ENCODE measurements around the gene DNAJB1.

The DNAJB1 gene

DNA sequence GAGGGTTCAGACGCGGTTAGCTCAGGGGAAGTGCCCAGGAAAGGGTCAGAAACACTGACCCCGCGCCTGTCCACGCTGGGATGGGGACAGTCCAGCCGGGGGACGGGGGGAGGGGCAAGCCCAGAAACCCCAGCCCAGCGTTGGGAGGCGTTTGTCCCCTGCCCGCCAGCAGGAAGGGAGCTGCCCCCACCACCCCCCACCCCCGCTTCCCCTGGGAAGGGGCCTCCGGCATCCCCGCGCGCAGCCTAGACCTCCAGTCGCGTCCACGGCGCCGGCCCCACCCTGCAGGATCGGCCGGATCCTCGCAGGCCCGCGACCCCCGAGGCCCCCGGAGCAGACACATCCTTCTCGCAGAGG, 22.5 kb downstream of the DNAJB1 start:
- no peak for DNase-seq

DNA sequence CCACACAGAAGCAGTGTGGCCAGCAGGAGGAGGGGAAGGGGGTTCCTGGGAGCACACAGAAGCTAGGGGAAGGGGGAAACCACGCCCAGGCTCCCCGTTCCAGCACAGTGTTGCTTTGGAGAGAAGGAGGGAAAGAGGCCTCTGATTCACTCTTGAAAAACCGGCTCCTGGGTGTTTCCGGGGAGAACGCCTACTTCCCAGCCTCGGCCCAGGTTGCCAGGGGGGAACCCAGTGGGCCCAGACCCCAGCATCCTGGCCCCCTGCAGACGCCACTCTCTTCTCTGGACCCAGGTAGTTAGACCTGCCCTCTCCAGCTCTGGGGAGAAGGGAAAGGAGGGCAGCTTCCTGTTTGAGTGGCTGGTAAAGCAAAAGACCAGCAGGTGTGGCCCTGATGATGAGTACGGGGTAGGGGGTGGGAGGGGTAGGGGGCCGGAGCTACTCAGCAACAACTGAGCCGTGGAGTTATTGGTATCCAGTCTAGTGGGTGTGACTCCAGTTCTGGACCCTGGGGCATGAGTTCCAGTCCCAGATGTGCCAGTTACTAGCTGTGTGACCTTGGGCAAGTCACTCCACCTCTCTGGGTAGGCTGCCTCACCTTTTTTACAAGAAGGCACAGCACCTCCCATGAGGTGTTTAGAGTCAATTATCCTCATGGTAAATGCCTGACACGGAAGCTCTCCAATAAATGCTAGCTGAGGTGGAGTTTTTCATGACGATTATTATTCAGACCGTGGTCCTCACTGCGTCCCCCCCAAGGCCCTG, 23.1 kb downstream of the DNAJB1 start:
- no peak for DNase-seq

DNA sequence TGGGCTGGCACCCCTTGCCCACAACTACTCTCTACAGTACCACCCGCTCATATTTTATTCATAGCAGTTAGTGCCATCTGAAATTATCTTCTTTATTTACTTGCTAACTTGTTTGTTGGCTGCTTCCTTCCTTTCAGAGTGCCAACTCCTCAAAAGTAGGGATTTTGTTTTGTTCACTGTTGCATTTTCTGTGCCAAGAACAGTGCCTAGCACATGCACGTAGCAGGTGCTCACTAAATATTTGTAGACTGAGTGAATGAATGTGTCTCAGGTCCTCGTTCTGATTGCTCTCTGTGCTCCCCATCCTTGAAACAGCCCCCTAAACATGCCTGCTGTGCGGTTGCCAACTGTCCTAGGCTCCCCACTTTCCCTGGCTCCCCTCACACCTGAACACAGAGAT, 23.8 kb downstream of the DNAJB1 start:
- no peak for DNase-seq

DNA sequence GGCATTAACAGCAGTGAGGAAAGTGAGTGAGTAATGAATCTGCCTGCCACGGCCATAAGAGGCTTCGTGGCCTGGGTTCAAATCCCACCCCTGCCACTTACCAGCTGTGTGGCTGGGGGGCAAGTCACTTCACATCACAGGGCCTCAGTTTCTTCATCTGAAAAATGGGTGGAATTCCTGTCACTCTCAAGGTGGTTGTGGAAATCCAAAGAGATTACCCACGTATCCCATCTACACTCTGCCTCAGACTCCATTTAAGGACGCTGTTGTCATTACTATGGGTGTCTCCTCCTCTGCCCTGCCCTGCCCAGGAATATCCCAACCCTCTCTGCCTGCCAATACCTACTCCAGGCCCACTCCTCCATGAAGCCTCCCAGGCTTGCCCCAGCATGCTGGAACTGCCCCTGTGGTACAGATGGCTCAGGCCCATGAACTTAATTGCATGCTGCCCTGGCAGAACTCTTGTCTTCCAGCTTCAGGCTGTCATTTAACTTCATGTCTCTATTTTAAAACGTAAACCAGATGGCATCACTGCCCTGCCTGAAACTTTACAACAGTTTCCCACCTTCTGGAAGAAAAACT, 25.4 kb downstream of the DNAJB1 start:
- peak; percentile 4 for DNase-seq

DNA sequence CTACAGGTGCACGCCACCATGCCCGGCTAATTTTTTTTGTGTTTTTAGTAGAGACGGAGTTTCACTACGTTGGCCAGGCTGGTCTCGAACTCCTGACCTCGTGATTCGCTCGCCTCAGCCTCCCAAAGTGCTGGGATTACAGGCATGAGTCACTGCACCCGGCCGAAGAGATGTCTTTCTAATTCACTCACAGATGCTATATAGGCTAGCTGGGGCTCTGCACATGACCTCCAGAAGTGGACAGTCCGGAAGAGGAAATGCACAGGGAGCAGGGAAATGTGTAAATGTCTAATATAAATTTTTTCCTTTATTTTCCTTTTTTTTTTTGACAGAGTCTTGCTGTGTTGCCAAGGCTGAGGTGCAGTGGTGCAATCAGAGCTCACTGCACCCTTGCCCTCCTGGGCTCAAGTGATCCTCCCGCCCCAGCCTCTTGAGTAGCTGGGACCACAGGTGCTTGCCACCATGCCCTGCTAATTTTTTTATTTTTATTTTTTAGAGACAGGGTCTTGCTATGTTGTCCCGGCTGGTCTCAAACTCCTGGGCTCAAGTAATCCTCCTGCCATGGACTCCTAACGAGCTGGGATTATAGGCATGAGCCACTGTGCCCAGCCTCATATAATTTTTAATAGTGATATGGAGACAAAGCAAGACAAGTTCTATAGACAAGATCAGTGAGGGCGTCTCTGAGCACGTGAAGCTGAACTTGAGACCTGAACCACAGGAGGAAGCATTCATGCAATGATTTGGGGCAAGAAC, 30.6 kb downstream of the DNAJB1 start:
- no peak for DNase-seq

DNA sequence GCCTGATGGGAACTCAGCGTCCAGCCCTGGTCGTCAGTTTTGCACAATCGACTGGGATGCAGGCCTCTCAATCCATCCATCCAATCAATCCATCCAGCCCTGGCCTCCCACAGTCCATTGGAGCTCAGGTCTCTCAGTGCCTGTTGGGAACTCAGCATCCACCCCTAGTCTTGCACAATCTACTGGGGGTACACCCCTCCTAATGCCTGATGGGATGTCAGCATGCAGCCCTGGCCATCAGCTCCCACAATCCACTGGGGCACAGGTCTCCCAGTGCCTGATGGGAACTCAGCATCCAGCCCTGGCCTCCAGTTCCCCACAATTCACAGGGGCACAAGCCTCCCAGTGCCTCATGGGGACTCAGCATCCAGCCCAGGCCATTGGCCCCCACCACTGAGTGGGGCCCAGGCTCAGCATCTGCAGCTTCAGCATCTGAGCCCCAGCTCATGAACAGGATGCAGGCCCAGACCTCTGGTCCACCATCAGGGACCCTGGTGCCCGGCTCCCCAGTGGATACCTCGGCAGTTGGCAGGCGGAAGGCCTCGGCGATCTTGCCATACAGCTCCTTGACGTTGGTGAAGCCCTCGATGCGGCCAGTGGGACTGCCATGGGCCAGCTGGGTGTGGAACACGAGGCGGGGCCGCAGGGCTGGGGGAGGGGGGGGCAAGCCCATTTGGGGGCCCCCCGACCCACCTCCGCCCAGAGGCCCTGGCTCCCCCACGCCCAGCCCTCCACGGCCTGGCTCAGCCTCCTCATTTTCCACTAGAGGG, 35.8 kb downstream of the DNAJB1 start:
- no peak for DNase-seq

DNA sequence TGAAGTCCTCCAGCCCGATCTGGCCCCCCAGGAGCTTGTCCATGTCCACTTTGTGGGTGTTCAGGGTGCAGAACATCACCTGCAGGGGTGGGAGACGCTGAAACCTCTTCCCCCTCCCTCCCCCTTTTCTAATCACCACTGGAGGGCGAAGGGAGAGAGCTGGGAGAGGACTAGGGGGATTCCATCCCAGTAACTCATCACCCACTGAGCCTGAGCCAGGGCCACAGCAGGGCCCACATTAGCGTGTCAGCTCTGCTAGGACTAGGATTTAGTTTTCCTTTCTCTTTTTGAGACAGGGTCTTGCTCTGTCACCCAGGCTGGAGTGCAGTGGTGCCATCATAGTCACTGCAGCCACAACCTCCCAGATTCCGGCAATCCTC, 37.5 kb downstream of the DNAJB1 start:
- no peak for DNase-seq

DNA sequence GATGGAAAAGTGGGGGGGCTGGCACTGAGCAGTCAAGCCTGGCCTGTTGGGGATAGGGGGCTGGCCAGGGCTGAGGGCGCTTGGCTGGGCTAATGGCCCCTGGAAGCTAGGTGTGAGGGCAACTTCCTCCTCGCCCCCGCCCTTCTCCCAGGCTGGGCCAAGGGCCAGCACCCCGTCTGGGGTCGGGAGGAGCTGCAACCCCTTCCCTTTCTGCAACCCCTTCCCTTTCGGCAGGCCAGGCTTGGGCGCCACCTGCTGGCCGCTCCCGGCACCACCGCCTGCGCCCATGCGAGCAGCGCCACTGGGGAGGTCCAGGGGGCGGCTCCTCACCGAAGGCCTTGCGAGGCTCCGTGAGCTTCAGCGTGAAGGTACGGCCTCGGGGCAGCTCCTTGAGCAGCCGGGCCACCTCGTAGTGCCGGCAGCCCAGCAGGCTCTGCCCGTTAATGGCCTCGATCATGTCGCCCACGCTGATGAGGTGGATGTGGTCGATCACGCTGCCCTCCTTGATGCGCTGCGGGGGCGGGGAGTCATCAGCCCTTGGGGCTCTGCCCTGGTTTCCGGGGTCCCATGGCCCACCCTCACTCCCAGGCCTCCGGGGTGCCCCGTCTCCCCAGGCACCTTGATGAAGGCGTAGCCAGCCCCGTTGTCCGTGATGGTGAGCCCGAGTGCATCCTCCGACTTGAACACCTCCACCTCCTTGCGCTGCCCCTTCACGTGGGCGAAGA, 38.1 kb downstream of the DNAJB1 start:
- DNase-seq = peak; percentile 13

DNA sequence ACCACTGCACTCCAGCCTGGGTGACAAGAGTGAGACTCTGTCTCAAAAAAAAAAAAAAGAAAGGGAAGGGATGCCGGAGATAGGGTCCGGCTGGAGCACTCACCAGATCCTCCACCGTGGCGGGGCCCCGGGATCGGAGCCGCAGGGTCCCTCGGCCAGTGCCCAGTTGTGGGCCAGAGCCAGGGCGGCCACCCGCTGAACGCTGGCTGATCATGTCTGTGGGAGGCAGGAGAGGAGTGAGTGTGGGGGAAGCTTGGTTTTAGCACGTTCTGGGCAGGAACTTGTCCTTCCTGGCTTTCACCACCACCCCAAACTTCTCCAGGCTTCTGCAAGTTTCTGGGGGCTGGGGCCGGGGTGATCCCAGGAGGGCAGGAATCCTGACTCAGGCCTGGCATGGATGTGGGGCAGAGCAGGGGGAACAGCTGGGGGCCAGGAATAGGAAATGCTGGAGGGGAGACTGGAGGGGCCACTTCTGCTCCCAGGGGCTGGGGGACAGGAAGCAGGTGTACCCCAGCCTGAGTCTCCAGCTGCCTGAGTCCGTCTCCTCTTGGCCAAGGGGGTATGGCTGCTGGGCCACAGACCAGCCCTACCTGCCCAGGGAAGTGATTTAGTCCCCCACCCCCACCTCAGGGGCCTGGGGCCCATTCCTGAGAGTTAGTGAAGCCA, 38.8 kb downstream of the DNAJB1 start:
- DNase-seq = no peak

DNA sequence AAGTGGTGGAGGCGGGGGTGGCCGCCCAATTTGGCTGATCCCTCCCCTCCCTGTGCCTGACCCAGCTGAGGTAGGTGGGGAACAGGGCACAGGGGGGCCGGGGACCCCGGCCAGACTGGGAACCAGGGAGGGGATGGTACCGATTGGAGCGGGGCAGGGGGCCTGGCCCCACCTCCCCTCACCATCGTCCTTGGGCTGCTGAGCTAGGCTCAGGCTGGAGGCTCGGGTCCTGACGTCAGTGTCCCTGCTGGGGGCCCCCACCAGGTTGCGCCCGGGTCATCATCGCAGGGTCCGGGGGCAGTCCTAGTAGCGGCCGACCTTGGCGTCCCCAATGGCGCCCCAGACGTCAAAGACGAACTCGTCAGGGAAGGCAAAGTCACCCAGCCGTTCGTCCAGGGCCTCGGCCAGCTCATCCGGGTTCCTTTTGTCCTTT, 40.1 kb downstream of the DNAJB1 start:
- no peak for DNase-seq

DNA sequence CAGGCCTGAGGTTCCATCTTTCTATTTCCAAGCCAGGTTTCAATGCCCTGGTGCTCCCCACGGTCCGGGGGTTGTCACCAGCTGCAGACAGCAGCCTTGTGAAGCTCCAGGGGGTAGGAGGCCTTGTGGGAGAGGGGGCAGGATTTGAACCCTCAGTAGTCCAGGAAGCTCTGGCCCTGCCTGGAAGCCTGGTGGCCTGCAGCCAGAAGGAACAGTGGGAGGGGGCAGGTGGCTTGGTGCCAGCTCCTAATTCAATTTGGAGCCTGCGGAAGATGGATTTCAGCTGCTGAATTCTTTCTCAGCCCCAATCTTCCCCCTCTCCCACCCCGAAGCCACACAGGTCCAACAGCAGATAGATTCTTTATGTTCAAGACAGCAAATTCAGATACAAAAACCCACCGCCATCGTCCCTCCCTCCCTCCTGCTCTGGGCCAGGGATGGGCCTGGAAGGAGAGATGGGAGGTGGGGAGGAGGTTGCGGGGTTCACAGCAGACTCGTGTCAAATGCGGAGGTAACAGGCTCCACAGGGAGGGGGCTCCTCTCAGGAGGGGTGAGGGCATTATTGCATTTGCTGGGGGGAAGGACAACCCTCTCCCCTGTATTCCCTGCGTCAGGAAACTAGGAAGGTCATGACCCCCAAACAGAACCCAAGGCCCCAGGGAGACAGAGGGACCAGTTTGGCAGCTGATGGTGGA, 40.6 kb downstream of the DNAJB1 start:
- no peak for DNase-seq

DNA sequence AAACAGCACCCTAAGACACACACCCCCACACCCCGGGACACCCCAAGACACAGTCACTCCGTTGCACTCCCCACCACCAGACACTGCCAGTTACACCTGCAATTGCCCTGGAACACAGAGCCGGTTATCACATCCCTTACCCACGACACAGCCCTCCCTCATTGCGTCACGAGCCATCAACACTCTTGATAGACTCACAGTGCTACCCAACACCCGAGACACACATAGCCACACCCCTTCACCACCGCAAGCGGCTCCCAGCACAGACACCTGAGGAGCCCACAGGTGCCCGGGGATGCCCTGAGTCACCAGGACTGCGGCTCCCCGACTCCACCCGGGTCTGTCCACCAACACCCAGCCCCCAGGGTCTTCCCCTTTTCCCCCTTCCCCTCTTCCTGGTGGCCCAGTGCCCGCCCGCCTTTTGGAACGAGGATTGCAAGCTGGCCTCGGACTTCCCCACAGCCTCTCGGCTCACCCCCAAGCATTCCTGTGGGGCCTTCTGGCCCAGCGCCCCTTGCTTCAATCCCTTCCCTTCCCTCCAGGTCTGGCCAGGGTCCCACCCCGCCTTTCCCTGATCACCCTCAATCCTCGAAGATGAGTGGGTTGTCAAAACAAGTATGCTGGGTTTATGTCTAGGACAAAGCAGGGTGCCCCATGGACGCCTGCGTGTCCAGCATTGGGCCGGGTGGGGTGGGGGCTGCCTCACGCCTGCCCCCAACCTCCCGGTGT, 41.4 kb downstream of the DNAJB1 start:
- DNase-seq = no peak

DNA sequence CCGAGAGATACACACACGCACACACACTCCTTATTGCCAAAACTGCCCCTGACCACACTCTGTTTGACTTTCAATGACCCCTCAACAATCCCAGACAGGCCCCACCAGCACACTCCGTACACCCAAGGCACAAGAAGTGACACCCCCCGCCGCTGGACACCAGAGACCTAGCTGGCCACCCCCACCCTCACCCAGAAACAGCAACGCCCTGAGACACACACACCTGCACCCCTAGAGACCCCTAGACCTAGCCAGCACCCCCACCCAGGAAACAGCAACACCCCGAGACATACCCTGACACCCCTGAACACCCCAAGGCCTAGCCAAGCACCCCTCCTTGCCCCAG, 41.9 kb downstream of the DNAJB1 start:
- DNase-seq = no peak

DNA sequence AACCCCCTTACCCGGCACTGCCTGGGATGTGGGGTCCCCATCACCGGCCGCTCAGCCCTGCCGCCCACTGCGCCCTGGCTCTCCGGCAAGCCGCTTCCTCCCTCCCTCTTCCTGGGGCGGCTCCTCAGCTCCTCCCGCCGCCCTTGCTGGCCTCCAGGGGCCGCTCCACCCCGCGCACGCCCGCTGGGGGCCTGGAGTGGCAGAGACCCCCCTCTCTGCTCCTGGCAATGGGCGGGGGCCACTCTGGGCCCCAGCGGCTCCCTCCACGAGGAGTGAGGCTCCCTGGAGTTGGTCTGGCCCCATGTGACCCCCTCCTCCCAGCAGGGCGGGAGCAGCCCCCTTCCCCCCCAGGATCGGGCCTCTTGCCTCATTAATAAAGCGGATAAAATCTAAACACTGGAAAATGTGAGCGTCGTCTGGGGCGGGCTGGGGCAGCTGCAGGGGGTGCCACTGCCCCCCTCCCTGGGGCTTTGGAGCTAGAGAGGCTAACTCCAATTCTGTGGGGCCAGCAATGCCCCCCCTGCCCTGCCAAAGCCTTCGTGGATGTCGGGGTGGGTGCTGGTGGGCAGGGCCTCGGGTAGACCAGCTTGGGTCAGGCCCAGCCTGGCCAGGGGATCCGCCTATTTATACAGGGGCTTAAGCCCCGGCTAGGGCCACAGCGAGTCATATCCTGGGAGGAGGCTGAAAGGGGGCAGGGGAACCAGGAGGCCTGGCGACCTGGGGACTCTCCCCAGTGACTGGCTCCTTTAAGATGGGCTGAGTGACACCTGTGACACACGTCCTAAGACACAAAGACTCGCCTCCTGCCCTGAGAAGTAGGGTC, 42.7 kb downstream of the DNAJB1 start, which contains the start of gene PTGER1:
Gene PTGER1 (minus strand): TSS at position 104 of the 823 bp plus-strand sequence. CDS start 1,034 bp downstream, outside the sequence.
- no peak for DNase-seq

DNA sequence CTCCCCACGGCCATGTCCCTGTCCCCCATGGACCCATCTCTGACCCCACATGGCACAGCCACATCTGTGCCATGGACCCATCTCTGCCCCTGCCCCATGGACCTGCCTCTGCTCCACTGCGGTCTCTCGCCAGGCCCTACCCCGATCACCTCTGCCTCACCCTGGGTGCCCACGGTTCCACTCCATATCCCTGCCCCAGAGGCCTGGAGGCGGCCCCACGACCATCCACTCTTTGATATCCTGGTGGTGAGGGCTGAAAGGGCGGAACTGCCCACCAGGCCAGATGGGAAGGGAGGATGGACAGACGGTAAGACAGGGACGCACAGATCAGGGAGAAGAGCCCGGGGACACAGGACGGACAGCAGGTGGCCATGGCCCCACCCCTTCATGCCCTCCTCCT, 43.4 kb downstream of the DNAJB1 start:
- no peak for DNase-seq

DNA sequence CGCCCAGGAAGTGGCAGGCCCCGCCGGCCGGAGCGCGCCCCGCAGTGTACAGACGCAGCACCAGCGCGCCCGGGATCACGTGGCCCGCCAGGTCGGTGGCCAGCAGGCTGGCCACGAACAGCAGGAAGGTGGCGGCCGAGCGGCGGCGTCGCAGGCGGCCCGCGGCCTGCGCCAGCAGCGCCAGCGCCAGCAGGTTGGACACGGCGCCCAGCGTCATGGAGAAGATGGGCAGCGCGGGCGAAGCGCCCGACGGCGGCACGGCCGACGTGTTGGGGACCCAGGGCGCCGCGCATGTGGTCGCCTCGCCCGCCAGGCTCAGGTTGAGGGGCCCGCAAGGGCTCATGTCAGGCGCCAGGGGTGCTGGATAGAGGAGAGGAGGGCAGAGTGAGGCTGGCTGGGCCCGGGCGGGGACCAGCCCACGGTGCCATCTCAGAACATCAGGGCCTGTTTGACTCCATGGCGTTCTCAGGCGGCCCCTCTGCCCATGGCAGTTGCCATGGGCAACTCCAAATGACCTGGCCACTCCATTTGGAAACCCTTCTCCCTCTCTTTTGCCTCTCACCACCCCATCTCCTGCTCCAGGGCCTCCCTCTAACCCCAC, 44.1 kb downstream of the DNAJB1 start:
- DNase-seq = no peak

DNA sequence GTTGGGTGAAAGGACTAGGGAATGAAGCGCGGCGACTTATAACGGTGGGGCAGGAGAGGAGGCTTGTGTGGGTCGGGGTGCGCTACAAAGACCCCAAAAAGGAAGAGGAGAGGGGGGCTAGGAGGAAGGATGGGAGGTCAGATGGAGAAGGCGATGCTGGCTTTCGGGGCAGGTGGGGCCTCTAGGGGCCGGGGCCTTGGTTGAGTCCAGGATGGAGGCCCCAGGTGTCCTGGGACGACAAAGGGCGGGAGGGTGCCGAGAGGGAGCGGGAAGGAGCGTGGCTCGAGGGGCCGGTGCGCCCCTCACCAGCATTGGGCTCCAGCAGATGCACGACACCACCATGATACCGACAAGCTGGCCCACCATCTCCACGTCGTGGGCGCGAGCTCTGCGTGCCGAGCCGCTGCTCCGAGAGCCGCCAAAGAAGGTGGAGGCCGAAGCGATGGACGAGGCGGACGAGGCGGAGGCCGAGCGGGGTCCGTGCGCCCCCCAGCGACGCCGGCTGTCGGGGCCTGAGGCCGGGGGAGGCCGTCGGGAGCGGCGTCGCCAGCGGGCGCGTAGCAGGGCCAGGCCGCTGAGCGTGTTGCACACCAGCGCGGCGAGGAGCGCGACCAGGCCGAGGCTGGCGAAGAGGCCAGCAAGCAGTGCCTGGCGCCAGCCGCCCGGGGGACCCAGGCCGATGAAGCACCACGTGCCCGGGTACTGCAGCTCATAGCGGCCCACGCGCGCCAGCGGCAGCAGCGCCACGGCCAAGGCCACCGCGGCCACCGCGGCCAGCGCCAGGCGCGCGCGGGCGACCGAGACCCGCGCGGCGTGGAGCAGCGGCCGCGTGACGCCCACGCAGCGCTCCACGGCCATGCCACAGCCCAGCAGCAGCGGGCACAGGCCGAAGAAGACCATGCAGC, 44.9 kb downstream of the DNAJB1 start:
- no peak for DNase-seq

DNA sequence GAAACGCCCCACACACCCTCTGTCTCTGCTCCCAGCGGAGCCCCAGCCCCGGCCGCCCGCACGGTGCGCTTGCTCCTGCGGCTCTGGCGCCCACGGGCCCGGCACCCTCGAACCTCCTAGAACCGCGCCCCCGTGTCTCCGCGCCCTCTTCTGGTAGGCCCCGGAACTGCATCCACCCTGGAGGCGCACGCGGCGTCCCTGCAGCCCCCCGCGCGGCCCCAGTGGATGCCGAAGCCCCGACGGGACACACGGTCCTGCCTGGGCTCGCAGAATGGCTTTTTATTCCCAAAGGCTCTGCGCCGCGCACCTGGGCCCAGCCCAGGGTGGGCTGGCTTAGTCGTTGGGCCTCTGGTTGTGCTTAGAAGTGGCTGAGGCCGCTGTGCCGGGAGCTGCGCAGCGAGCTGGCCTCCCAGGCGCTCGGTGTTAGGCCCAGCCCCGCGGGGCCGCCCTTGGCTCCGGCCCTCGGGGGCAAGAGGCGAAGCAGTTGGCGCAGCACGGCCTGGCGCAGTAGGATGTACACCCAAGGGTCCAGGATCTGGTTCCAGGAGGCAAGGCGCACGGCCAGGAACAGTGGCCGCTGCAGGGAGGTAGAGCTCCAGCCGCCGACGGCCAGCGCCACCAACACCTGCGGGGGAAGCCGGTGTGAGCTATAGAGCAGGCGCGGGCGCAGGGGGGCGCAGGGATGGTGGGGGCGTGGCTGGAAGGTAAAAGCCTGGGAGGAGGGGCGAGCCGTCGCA, 45.8 kb downstream of the DNAJB1 start:
- DNase-seq = peak; percentile 28
